Omental fat pad (tissue), 4 donors: ENCODE data around the gene IMMT. TPM values are rescaled to one million over a fixed set of nuclear protein-coding genes. Genes with fewer than 3 reads are reported as not detected.
"Not testable (repeated sequence)": the region's sequence is repeated elsewhere in the genome, so short reads cannot be mapped to it uniquely, and the experiment has no call there.

Source experiments
- ATAC-seq: fragments of 150-250 bp; one replicate; pipeline ENCODE4 v1.9.1; 2016; ENCODE audit warnings: mild to moderate bottlenecking, moderate library complexity; ENCODE audit not compliant: low FRiP score
- DNase-seq: peaks from one replicate; pipeline ENCODE4 v3.0.0-alpha.2; 2019; ENCODE audit warnings: low spot score
- total RNA-seq, 4 donors: library from RNA; depleted of rRNA; stranded (reverse); fragments of >200 nt; gene quantifications; one replicate each; pipeline ENCODE4 v1.1.0, GENCODE V29; 2016
- TF ChIP-seq, protein P1 (sequence below), 3 donors: fragments of 450-650 bp; IDR thresholded peaks; one replicate each; pipeline ENCODE4 v1.5.1; 2016 to 2017; ENCODE audit warnings: antibody characterized with exemption in 3 of 3, mild to moderate bottlenecking in 3 of 3, moderate library complexity in 2 of 3

IMMT gene
- total RNA-seq, 4 donors from 2014 or later, result 52.2 to 64.7 (median 58.7) TPM

DNA sequence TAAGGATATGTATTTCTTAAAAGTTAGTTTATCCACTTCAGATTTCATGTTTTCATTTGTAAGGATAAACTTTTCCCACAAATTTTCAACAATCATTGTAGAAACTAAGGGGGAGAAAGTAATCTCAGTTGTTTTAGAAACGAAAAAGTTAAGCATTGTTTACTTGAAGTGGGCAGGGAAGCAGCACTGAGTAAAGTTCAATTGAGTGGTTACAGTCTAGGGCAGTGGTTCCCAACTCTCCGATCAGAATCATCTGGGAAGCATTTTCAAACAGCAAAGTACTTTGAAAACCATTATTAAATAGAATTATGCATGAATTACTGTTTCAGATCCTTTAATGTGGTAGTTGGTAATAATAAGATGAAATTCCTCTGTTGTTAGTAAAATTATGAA lies 16.5 kb upstream of the IMMT start:
- DNase-seq, result no peak
- TF ChIP-seq, protein P1, sequence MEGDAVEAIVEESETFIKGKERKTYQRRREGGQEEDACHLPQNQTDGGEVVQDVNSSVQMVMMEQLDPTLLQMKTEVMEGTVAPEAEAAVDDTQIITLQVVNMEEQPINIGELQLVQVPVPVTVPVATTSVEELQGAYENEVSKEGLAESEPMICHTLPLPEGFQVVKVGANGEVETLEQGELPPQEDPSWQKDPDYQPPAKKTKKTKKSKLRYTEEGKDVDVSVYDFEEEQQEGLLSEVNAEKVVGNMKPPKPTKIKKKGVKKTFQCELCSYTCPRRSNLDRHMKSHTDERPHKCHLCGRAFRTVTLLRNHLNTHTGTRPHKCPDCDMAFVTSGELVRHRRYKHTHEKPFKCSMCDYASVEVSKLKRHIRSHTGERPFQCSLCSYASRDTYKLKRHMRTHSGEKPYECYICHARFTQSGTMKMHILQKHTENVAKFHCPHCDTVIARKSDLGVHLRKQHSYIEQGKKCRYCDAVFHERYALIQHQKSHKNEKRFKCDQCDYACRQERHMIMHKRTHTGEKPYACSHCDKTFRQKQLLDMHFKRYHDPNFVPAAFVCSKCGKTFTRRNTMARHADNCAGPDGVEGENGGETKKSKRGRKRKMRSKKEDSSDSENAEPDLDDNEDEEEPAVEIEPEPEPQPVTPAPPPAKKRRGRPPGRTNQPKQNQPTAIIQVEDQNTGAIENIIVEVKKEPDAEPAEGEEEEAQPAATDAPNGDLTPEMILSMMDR (IDR thresholded peaks at IDR 0.05), result no peak
- ATAC-seq, result no peak

DNA sequence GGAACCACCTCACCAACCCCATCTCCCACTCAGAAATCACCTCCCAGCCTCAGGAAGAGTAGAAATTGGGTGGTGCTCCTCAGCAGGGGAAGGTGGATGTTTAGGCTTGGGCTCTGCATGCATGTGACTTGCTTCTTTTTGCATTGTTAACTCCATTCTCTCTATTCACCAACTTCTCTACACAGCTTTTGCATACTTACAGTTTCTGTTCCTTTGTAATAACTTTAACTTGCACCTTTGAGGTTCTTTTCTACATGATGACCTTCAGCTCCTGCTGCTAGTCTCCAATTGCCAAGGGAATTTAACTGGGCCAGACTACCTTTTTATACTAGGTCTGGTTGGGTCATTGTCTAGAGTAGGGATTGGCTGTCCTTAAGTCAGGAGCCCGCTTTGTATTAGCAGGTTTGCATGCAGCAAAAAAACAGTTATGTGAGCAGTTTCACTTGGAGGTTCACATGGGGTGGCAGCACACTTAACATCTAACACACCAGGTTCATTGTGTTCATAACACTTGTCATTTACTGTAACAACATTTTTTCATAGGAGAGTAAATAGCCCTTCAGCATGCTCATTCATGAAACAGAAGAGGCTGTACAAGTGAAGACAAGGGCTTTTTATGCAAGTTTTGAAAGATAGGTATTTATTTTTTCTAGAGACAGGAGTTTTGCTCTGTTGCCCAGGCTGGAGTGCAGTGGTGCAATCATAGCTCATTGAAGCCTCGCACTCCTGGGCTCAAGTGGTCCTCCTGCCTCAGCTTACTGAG lies 16.0 kb upstream of the IMMT start:
- ATAC-seq (no peak), DNase-seq (no peak)
- TF ChIP-seq, protein P1 (IDR thresholded peaks at IDR 0.05), result no peak

DNA sequence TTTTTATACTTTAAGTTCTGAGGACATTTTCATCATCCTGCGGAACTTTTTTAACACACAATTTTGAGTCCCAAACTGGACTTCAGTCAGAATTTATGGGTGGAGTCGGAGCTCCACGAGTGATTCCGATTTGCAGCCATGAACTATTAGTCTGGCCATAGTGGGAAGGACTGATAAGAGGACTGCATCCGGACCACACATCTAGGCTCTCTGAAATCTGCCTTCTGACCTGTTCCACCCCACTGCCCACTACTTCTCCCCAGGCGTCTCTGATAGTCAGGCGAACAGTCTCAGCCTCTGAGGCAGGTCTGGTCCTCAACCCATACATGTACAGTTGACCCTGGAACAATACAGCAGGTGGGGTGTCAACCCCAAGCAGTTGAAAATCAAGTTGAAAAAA lies 9.2 kb upstream of the IMMT start:
- TF ChIP-seq, protein P1 (IDR thresholded peaks at IDR 0.05), result no peak
- DNase-seq (no peak), ATAC-seq (no peak)

DNA sequence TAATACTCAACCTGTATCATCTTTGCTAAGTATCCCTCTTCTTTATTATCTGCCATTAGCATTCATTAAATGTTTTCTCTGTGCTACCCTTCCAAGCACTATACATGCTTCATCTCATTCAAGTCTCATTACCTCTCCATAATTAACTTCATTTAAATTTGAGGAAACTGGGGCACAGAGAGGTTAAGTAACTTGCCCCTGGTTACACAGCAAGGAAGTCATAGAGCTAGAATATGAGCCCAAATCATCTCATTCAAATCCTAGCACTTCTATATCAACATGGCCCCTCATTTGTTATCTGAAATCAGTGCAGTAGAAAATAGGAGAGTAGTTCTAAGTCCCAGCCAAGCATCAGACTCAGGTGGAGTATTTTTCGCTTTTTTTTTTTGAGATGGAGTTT lies 8.4 kb upstream of the IMMT start:
- TF ChIP-seq, protein P1 (IDR thresholded peaks at IDR 0.05), result no peak
- DNase-seq (no peak), ATAC-seq (no peak)

DNA sequence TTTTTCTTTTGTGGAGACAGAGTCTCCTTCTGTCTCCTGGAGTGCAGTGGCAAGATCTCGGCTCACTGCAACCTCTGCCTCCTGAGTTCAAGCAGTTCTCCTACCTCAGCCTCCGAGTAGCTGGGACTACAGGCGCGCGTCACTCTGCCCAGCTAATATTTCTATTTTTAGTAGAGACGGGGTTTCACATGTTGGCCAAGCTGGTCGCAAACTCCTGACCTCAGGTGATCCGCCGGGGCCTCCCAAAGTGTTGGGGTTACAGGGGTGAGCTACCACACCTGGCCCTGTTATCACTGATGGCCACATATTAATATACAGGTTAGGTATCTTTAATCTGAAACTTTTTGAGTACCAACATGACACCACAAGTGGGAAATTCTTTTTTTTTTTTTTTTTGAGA lies 7.4 kb upstream of the IMMT start:
- DNase-seq (no peak), ATAC-seq (no peak)
- TF ChIP-seq, protein P1 (IDR thresholded peaks at IDR 0.05), result no peak

DNA sequence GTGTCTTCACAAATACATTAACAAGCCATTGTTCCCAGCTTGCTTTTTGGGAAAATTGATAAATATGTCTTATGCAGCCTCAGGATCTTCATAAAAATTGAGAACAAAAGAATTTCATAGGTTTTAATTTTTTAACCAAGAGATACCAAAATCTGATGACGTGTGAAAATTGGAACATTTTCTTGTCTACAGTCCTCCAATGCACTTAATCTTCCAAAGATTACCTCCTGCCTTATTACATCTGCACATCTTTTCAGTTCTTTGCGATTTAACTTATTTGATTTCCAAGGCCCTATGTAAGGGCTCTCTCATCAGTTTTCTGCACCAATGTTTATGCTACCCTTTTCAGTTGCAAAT lies 7.1 kb upstream of the IMMT start:
- no peak for DNase-seq
- ATAC-seq, result no peak
- TF ChIP-seq, protein P1 (IDR thresholded peaks at IDR 0.05), result no peak

DNA sequence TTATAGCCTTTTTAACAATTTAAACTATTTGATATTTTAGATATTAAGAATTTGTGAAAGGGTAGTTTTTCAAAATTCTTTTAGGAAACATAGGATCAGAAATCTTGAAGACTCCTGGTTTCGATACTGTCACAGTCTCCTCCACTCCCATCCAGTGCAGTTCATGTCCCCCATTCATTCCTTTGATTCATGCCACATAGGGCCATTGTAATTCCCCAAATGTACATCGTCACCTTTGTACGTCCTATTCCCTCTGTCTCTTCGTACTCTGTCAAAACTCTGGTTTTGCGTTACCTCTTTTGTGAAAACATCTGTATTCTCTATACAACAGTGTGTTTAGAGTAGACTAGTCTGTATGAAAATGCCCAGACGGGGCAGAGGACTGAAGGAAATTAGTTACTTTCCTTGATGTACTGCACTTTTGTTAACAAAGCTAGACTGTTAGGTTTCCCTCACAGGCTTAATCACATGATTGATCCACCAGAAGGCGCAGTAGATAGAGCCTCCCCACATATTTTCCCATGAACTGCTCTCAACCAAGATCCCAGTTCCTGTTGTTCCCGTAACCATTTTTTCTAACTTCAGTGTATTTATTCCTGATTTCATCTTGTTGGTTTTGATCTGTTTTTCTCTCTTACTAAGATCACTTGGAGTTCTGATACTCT lies 6.5 kb upstream of the IMMT start:
- DNase-seq, result no peak
- TF ChIP-seq, protein P1 (IDR thresholded peaks at IDR 0.05), result no peak
- ATAC-seq, result no peak

DNA sequence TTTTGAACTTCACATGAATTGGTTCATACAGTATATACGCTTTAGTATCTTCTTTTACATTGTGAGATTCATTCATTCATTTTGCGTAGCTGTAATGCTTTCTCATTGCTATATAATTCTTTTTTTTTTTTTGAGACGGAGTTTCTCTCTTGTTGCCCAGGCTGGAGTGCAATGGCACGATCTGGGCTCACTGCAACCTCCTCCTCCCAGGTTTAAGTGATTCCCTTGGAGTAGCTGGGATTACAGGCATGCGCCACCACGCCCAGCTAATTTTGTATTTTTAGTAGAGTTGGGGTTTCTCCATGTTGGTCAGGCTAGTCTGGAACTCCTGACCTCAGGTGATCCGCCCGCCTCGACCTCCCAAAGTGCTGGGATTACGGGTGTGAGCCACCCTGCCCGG lies 5.3 kb upstream of the IMMT start:
- not testable (repeated sequence) for DNase-seq

More for the DNA sequence above, 5.3 kb upstream of the IMMT start:
- not testable (repeated sequence) for ATAC-seq
